SH-SY5Y (cell line): ENCODE results near the gene INPP5B.

ENCODE experiments used
- GATA2 ChIP-seq: IDR thresholded peaks from 2 replicates; pipeline ENCODE4 v1.6.1; 2011; ENCODE audit warnings: mild to moderate bottlenecking, low read depth, low read length
- GATA3 ChIP-seq: IDR thresholded peaks from 2 replicates; pipeline ENCODE4 v1.6.1; 2011; ENCODE audit warnings: low read depth, mild to moderate bottlenecking, low read length, moderate library complexity

DNA sequence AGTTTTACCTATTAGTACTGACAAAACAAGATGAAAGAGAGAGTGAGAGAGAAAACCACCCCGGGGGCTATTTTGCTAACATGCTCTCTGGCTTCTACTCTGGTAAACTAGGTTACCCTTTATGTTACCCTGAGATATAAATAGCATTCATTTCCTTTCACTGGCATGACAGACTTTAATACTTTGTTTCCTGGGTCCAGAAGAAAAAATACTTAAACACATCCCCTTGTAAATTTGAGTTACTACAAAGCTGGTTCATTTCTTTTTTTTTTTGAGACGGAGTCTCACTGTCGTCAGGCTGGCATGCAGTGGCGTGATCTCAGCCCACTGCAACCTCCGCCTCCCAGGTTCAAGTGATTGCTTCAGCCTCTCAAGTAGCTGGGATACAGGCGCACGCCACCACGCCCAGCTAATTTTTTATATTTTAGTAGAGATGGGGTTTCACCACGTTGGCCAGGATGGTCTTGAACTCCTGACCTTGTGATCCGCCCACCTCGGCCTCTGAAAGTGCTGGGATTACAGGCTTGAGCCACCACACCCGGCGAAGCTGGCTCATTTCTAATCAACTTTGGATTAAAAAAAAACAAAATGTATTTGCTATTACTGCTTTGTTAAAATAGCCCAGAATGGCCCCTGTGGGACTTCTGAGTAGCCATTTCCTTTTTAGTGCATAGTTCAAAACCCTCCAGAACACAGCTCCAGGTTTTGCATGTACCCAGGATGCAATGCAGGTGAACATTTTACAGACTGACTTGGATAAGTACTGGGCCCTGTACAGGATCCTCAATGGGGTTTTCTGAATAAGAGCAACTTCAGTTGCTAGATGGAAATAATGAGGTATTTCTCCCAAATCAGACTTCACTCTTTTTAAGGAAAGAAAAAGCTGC is 20.6 kb downstream of the INPP5B start:
- no peak for TF ChIP-seq GATA2
- TF ChIP-seq GATA3: no peak
